ENCODE results near the gene RPS15A.

Gene RPS15A

DNA sequence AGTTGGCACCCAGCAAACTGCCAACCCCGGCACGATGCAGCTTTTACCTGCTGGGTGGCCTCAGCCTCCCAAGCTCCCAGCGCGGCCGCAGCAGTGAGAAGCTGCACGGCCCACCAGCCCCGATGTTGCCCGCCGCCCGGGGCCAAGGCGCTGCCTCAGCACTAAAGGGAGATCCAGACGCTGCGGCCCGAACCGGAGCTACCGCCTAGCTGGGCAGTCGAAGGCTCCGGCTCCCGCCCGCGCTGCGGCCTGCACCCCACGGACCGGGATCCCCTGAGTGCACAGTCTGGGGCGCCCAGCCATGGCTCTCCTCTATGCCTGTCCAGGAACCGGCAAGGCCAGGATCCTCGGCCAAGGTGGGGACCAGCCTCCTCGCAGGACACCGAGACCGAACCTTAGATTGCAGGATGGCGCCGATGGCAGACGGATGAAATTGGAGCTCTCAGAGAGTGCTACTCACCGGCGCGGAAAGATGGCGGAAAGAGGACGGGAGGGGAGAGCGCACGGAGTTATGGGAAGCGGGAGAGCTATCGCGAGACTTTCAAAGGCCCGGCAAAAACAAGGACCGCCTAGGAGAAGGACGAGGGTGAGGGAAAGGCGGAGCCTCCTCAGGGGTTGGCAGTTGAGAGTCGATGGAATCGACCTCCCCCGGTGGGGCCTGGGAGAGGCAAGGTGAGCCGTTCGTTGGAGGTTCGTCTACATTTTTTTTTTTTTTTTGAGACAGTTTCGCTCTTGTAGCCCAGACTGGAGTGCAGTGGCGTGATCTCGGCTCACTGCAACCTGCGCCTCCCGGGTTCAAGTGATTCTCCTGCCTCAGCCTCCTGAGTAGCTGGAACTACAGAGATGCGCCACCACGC, at the start of gene RPS15A:
Gene RPS15A (minus strand): TSS at position 485 of the 857 bp plus-strand sequence. CDS start 1,221 bp downstream, outside the sequence.
- DNase-seq, result peak; percentile 99

DNA sequence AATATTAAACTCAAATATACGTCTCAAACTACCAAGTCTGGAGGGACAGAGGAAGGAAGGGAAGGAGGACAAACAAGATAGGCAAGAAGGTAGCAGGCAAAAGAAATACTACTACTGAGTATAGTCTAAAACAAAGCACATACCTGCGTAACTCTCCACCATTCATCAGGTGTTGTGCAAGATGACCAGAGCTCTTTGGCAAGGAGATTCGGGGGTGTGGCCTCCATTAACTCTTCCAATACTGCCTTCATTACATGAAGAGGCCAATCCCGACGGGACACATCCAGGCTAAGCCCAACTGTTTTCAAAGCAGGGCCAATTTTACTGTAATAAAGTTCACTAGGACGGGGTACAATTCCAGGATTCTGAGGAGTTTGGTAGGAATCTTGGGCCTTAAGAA, 49.4 kb upstream of the RPS15A start:
- no peak for DNase-seq

GRCh38 chr16:18836702-18837101, 46.6 kb upstream of the RPS15A start:
- no peak for DNase-seq

- DNase-seq, result no peak
Measured at GRCh38 chr16:18834864-18835263, 44.7 kb upstream of the RPS15A start.

DNA sequence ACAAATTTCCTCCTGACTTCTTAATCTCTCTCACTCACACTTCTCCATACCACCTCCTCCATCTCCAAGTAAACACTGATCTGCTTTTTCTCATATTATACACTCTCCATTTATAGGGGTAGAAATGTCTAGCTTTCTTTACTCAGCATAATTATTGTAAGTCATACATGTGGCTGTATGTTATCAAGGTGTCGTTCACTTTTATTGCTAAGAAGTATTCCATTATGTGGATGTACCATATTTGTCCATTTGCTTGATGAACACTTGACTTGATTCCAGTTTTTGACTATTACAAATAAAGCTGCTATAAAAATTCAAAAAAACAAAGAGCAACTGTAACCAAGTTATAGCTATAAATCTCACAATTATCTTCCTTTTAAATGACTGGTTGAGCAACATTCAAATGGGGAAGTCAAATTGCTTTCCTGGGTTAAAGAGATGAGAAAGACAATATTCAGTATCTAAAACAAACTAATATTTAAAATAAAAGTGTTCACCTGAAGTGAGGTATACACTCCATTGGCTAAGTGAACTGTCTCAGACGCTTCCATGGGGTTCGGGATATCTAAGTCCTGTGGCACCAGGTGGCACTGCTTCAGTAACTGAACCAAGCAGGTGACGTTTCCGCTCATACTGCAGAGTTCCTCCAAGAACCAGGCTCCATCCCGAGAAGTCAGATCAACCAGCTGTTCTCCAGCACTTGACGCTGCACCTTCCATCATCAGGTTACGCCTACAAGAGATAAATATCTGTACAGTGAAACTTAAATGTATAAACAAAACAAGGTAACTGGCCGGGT, 43.8 kb upstream of the RPS15A start:
- no peak for DNase-seq

- DNase-seq, result no peak
Measured at GRCh38 chr16:18832613-18833012, 42.5 kb upstream of the RPS15A start.

- no peak for DNase-seq
Measured at GRCh38 chr16:18832006-18832405, 41.9 kb upstream of the RPS15A start.

DNA sequence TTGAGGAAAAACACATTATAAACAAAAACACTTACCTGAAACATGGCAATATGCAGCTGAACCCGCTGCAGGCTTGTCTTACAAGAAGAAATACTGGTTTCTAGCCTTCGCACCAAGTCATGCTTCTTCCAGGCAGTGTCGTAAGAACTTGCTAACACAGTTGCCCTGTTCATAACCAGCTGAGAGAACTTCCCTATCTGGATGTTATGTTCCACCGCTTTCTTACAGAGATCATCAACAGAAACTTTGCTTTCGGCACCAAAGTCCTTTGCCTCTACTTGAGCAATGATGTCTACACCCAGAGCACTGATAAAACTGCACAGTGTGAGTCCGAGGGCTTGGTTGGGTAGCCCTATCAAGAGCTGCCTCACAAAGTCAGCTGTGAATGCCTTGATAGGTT, 39.1 kb upstream of the RPS15A start:
- DNase-seq, result no peak

GRCh38 chr16:18827890-18828289, 37.8 kb upstream of the RPS15A start:
- no peak for DNase-seq

GRCh38 chr16:18816286-18816685, 26.2 kb upstream of the RPS15A start:
- no peak for DNase-seq

GRCh38 chr16:18811925-18812324, 21.8 kb upstream of the RPS15A start:
- no peak for DNase-seq

DNA sequence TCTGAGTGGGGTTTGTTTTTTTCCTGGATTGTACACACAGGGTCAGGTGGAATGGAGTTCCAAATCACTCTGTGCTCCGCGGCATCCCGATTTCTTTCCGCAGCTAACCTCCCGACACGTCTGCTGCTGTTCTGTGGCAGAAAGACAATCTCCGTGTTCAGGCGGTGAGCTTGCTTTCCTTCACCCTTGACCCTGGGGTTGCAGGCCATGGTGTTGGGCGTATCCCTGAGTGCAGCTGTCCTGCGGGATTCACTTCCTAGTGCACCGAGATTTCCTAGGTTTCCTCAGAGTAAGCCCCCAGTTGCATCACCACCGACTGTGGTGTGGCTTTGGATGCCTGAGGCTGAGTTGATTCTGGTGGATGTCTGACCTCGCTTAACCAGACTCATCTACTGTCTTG, 19.0 kb upstream of the RPS15A start:
- DNase-seq, result no peak

DNA sequence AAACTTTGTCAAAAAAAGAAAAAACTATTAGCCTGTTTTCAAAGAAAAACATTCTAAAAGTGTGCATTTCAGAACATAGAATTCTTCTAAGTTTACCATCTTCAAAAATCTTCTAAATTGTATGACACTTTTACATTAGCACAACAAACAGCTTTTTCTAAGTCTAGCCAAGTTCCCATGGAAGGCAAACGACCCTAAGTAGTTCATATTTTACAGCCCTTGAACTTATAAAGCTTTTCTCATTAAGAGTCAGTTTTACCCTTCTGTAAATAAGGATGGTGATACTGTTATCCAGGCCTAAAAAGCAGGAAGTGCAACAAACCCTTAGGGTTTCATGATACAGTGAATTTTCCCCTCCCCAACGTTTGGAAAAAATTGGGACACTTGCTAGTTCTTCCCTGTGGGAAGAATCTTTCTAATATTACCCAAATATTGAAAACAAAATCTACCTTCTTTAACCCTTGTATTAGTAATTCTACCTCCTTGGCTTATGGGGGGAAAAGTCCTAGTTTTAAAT, 15.2 kb upstream of the RPS15A start:
- DNase-seq, result no peak

DNA sequence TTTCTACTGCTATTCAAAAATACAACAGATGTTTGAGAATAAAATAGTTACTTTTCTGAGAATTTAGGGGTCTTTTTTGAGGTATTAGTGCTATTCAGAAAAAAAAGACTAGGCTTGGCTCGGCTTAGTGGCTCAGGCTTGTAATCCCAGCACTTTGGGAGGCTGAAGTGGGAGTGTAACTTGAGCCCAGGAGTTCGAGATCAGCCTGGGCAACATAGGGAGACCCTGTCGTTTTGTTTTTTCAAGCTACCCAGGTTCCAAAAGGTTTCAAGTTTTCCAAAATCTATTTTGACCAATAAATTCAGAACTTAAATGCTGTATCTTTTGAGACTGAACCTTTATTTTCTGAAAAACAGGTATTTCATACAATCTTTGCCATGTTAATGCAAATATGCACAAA, 14.4 kb upstream of the RPS15A start:
- DNase-seq, result no peak

DNA sequence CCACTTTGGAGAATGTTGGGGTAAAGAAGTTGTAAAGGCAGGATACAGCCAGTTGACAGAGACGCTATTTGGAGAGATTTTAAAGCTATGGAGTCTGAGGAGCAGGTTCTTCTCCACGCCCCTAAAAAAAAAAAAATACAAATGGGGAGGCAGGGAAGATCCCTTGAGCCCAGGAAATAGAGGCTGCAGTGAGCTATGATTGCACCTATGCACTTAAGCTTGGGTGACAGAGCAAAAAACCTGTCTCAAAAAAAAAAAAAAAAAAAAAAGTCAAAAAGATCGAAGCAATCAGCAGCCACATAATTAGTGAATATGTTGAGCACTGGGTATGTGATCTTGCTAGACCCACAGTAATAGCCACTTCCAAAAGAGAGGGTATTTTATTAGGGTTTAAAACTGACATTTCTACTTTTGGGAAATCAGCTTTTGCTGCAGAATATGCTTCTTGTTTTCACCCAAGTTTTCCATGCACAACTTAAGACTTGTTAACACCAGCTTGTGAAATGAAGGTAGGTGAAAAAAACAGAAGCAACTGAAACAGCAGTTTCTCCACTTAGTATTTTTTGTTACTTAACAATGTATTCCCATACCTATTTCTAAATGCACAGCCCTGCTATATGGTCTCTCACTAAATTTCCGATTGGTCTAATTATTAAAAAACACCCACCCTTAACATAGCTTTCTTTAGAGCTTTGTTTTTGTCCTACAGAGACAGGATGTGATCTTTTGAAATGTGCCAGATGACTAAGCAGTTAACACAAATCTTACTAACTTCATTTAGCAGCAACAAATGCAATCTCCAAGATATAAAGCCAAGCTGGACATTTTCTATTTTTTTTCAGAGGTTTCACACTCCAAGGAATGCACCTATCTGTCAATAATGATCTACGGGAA, 13.7 kb upstream of the RPS15A start:
- DNase-seq, result no peak

GRCh38 chr16:18802767-18803343, 12.7 kb upstream of the RPS15A start:
- DNase-seq, result no peak

GRCh38 chr16:18801145-18801972, 11.2 kb upstream of the RPS15A start, which contains the start of gene ARL6IP1:
ARL6IP1 (minus strand) TSS chr16:18801549; CDS start chr16:18801466, 83 bp downstream.
- DNase-seq, result peak; percentile 99

DNA sequence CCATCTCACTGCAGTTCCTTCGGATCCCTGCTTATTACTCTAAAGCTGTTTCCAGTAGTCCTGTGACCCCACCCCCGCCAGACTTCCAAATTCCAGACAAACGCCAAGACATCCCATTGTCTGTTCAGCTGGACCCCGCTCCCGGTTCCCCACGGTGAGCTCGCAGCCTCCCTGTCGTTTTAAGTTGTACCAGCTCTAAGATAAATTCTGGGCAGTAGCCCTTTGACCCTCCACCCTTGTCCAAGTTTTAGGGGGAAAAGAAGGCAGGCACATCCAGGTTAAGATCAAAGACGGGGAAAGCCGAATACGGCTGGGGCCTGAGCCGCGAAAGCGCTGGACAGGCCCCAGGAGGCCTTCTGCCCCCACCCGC, 10.6 kb upstream of the RPS15A start:
- no peak for DNase-seq

DNA sequence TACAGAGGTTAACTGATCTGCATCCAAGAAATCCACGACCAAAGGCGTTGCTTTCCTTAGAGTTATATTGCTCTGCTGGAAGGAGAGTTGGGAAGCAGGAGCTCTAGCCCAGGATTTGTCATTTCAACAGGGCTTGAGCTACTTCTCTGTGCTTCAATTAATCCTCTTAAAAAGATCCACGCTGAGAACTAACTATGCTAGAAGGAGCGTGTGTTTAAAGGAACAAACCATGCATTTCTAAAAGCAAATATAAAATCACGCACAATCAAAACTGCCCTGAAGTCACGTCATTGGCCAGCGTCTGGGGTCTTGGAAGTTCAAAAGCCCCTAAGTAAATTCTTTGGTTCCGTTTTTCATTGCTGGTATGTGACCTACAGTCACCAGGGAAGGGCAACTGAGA, 10.2 kb upstream of the RPS15A start:
- no peak for DNase-seq

DNA sequence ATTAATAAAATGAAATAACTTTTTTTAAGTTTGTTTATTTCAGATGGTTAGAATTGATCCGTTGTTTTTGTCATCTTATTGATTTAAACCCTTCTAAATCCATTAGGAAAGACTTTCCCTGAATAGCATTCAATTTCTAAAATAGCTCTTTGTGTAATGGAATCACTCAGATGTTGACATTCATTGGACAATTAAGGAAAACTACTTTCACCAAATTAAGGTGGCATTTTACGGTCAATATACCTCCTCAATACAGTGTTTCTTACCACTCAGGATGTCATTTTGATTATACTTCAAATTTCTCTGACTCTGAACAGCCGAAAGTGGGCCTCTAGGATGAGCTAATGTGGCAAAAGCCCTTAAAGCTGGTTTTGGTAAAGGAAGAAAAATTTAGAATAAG, 9.4 kb upstream of the RPS15A start:
- DNase-seq, result no peak

DNA sequence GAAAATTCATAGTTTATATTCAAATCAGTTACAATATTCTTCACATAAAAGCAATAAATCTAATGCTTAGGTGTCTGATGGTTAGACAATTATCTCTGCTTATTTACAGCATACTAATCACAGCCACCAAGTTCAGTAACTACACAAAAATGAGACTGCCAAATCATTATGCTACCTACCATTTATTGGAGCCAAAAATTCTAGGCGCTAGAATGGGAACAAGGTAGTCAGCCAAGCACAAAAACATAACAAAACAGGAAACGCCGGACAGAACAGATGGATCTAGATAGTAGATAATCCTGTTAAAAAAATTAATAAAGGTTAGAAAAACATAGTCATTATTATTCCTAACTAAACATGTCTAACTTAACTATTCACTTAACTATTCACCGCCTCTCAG, 7.6 kb upstream of the RPS15A start:
- no peak for DNase-seq
